Endothelial cell (in vitro differentiated cells): ENCODE data around the gene RPUSD1. TPM values are rescaled to one million over a fixed set of nuclear protein-coding genes. Genes with fewer than 3 reads are reported as not detected.

ENCODE experiments used
- DNase-seq: peaks from one replicate; pipeline ENCODE4 v3.0.0; 2021; ENCODE audit warnings: low spot score
- H3K27ac Mint-ChIP-seq: one replicate; pipeline ENCODE4 v1.8.0; 2021; ENCODE audit warnings: mixed read lengths, inconsistent platforms; ENCODE audit not compliant: unreplicated experiment
- H3K27me3 Mint-ChIP-seq: one replicate; pipeline ENCODE4 v1.8.0; 2021; ENCODE audit warnings: mild to moderate bottlenecking, moderate library complexity, mixed read lengths, inconsistent platforms; ENCODE audit not compliant: unreplicated experiment
- H3K36me3 Mint-ChIP-seq: one replicate; pipeline ENCODE4 v1.8.0; 2021; ENCODE audit warnings: mild to moderate bottlenecking, low read depth, mixed read lengths, inconsistent platforms; ENCODE audit not compliant: unreplicated experiment
- H3K4me1 Mint-ChIP-seq: one replicate; pipeline ENCODE4 v1.8.0; 2021; ENCODE audit warnings: mild to moderate bottlenecking, mixed read lengths, inconsistent platforms; ENCODE audit not compliant: unreplicated experiment
- H3K4me3 Mint-ChIP-seq: one replicate; pipeline ENCODE4 v1.8.0; 2021; ENCODE audit warnings: mild to moderate bottlenecking, mixed read lengths, inconsistent platforms; ENCODE audit not compliant: unreplicated experiment
- H3K9me3 Mint-ChIP-seq: one replicate; pipeline ENCODE4 v1.8.0; 2021; ENCODE audit warnings: mixed read lengths, inconsistent platforms; ENCODE audit not compliant: unreplicated experiment
- CTCF ChIP-seq: fragments of 200-600 bp; sonication (generic); IDR thresholded peaks from one replicate; pipeline ENCODE4 v1.5.0; 2021; ENCODE audit warnings: antibody characterized with exemption; ENCODE audit not compliant: unreplicated experiment
- total RNA-seq: library from RNA; stranded (reverse); fragmentation: NEBNext Ultra II Directional; extraction: Animal tissue kit (Norgen Biotek cat#: 25700); gene quantifications from one replicate; pipeline ENCODE4 v1.2.1, GENCODE V29; 2021; ENCODE audit not compliant: unreplicated experiment

RPUSD1 gene
- total RNA-seq, 1 donor from 2014 or later, result 27.6 TPM

GRCh38 chr16:832652-833336, 44.6 kb upstream of the RPUSD1 start:
- peaks cover 12% of the 10 kb centered on the region for H3K27me3 Mint-ChIP-seq
- peaks cover 4% of the 10 kb centered on the region for H3K36me3 Mint-ChIP-seq
- no peak overlapping the region for H3K4me3 Mint-ChIP-seq
- no peaks in the 10 kb centered on the region for H3K4me1 Mint-ChIP-seq
- H3K27ac Mint-ChIP-seq, result no peak overlapping the region
- no peaks in the 10 kb centered on the region for H3K9me3 Mint-ChIP-seq
- no peak for TF ChIP-seq CTCF
- DNase-seq, result no peak

GRCh38 chr16:831571-832413, 43.6 kb upstream of the RPUSD1 start:
- no peak for TF ChIP-seq CTCF
- Mint-ChIP-seq H3K4me3 (no peak overlapping the region), H3K4me1 (no peaks in the 10 kb centered on the region), H3K36me3 (peaks cover 4% of the 10 kb centered on the region), H3K9me3 (no peaks in the 10 kb centered on the region), H3K27me3 (peaks cover 10% of the 10 kb centered on the region), H3K27ac (no peak overlapping the region)
- no peak for DNase-seq

- Mint-ChIP-seq H3K9me3 (no peaks in the 10 kb centered on the region), H3K27me3 (peaks cover 10% of the 10 kb centered on the region), H3K27ac (no peak overlapping the region), H3K4me3 (no peak overlapping the region), H3K4me1 (no peaks in the 10 kb centered on the region), H3K36me3 (no peaks in the 10 kb centered on the region)
- no peak for DNase-seq
- no peak for TF ChIP-seq CTCF
Measured at GRCh38 chr16:830871-831570, 42.8 kb upstream of the RPUSD1 start.

- Mint-ChIP-seq H3K9me3 (no peaks in the 10 kb centered on the region), H3K27me3 (peaks cover 10% of the 10 kb centered on the region), H3K4me3 (no peak overlapping the region), H3K4me1 (no peaks in the 10 kb centered on the region), H3K27ac (no peak overlapping the region), H3K36me3 (no peaks in the 10 kb centered on the region)
- TF ChIP-seq CTCF, result no peak
- no peak for DNase-seq
Measured at GRCh38 chr16:830107-830870, 42.1 kb upstream of the RPUSD1 start.
